Transverse colon (tissue), 4 donors: ENCODE results near the gene SEC24A. TPM values are rescaled to one million over a fixed set of nuclear protein-coding genes. Genes with fewer than 3 reads are reported as not detected.
A peak's percentile ranks its signal among the peaks of the same experiment; 100 is the strongest.

Source experiments
- DNase-seq: peaks from one replicate; pipeline ENCODE4 v3.0.0-alpha.2; 2019
- H3K27ac ChIP-seq, 4 donors: fragments of 200-600 bp; sonication (generic); 2 replicates each; pipeline ENCODE4 v1.5.1; 2016 to 2018; ENCODE audit warnings: inconsistent platforms in 4 of 4
- H3K27me3 ChIP-seq: fragments of 200-600 bp; sonication (generic); 2 replicates; pipeline ENCODE4 v1.5.1; 2017; ENCODE audit warnings: inconsistent platforms
- H3K36me3 ChIP-seq, 4 donors: fragments of 200-600 bp; sonication (generic); 2 replicates each; pipeline ENCODE4 v1.5.1; 2017 to 2019; ENCODE audit warnings: inconsistent platforms in 4 of 4
- H3K4me1 ChIP-seq, 4 donors: fragments of 200-600 bp; sonication (generic); 2 replicates each; pipeline ENCODE4 v1.5.1; 2017 to 2020; ENCODE audit warnings: inconsistent platforms in 4 of 4
- H3K4me3 ChIP-seq, 4 donors: fragments of 200-600 bp; sonication (generic); 1 replicate in 1 of 4; 2 replicates in 3 of 4; pipeline versions ENCODE4 v1.5.1 to v1.6.1; 2017 to 2019; ENCODE audit warnings: inconsistent platforms in 4 of 4
- H3K9me3 ChIP-seq, 2 donors: fragments of 200-600 bp; sonication (generic); 2 replicates each; pipeline ENCODE4 v1.5.1; 2017 to 2019; ENCODE audit warnings: inconsistent platforms in 2 of 2
- EP300 ChIP-seq: sonication (generic); formaldehyde crosslinking; IDR thresholded peaks from one replicate; pipeline ENCODE4 v1.6.1; 2017; ENCODE audit warnings: antibody characterized with exemption, low read depth
- POLR2A ChIP-seq: fragments of 450-650 bp; IDR thresholded peaks from one replicate; pipeline ENCODE4 v1.6.1; 2016; ENCODE audit warnings: antibody characterized with exemption, mild to moderate bottlenecking, moderate library complexity
- POLR2AphosphoS5 ChIP-seq, 3 donors: sonication (generic); formaldehyde crosslinking; IDR thresholded peaks; one replicate each; pipeline ENCODE4 v1.6.1; 2016; ENCODE audit warnings: antibody characterized with exemption in 3 of 3
- WGBS, 2 donors: methylation state at CpG; one replicate each; pipeline ENCODE4 v1.1.5; 2018; ENCODE audit warnings: low coverage in 1 of 2; 5-methylcytosine and 5-hydroxymethylcytosine counted together
- in situ Hi-C, 4 donors: fragments of 200-750 bp; cut with MboI; loops; one replicate each; pipeline versions ENCODE4 v1.15.0 to v1.15.1; 2017; ENCODE audit warnings: low sequenced_read_pairs in 3 of 4, low pct_ligation_motif_present in 1 of 4, low pct_unique_long_range_greater_than_20kb in 1 of 4
- intact Hi-C: fragments of 100-400 bp; cut with DNase I; formaldehyde crosslinking; loops from one replicate; pipeline ENCODE4 v1.15.1; 2023; ENCODE audit warnings: low total_unique reads
- total RNA-seq, 4 donors: library from RNA; depleted of rRNA; stranded (reverse); fragments of >200 nt; gene quantifications; one replicate each; pipeline ENCODE4 v1.1.0, GENCODE V29; 2016
- TF ChIP-seq, protein P1 (sequence below), 5 experiments: fragments of 200-600 bp in 3 of 5; fragments of 450-650 bp in 2 of 5; sonication (generic) in 3 of 5; IDR thresholded peaks; 1 replicate in 2 of 5; 2 replicates in 3 of 5; pipeline ENCODE4 v1.5.1; 2016 to 2017; ENCODE audit warnings: antibody characterized with exemption in 5 of 5, inconsistent platforms in 3 of 5, mild to moderate bottlenecking in 2 of 5, moderate library complexity in 1 of 5

SEC24A gene
- total RNA-seq, 4 donors from 2014 or later = 9.2 to 26.7 (median 18.6) TPM

DNA sequence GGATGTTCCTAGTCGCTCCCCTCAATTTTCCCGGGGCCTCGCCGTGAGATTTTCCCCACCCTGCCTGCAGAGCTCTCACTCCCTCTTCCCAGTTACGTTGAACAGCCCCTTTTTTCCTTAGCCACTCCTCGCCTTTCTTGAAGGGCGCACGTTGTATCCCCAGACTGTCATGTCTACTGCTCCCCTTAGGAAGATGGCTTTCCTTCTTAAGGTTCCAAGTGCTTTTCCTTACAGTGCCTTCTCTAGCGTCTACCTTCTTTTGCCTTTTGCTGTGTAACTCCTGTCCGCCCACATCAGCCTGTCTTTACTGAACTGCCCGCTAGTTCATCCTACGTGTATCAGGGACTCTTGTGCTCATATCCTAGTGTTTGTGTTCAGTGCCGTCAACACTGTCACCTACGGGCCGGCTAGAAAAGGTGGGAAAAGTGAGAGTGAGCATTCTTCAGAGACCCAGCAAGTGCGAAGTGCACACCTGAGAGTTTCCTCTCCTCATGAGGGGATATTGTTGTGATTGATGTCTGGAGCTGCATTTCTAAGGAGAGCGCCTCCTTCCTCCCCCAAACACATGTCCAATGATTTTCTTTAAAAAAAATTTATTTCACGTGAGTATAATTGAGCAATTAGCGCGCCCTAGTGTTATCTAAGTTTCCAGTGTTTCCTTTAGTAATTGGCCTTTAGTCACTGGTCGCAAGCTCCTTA lies 90.5 kb downstream of the SEC24A start:
- intact Hi-C loops = no loop called here
- Histone ChIP-seq H3K27me3 (no peaks in the 10 kb centered on the region), H3K4me1 (peaks cover 14 to 25% (median 15%) of the 10 kb centered on the region in 4 donors), H3K4me3 (peak overlapping the region; percentile 66 to 92 (median 86)), H3K27ac (peak overlapping the region; percentile 91 to 97 (median 94)), H3K9me3 (no peaks in the 10 kb centered on the region), H3K36me3 (no peaks in the 10 kb centered on the region)
- 2 to 3% methylated on average over 8 to 21 of the region's 21 CpGs for WGBS, 2 donors
- peak; percentile 18 for DNase-seq
- TF ChIP-seq, protein P1, sequence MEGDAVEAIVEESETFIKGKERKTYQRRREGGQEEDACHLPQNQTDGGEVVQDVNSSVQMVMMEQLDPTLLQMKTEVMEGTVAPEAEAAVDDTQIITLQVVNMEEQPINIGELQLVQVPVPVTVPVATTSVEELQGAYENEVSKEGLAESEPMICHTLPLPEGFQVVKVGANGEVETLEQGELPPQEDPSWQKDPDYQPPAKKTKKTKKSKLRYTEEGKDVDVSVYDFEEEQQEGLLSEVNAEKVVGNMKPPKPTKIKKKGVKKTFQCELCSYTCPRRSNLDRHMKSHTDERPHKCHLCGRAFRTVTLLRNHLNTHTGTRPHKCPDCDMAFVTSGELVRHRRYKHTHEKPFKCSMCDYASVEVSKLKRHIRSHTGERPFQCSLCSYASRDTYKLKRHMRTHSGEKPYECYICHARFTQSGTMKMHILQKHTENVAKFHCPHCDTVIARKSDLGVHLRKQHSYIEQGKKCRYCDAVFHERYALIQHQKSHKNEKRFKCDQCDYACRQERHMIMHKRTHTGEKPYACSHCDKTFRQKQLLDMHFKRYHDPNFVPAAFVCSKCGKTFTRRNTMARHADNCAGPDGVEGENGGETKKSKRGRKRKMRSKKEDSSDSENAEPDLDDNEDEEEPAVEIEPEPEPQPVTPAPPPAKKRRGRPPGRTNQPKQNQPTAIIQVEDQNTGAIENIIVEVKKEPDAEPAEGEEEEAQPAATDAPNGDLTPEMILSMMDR (IDR thresholded peaks at IDR 0.05) = peak in 2 of 5 experiments; percentile 25 to 42
- no peak for TF ChIP-seq POLR2A
- no peak for TF ChIP-seq EP300
- TF ChIP-seq POLR2AphosphoS5 (IDR thresholded peaks at IDR 0.05) = no peak
- in situ Hi-C loops = loop anchor here in 1 of 4 donors (25.0 kb wide), 1 partner anchor 173 kb away; the partner anchor contains the start of gene PCBD2

DNA sequence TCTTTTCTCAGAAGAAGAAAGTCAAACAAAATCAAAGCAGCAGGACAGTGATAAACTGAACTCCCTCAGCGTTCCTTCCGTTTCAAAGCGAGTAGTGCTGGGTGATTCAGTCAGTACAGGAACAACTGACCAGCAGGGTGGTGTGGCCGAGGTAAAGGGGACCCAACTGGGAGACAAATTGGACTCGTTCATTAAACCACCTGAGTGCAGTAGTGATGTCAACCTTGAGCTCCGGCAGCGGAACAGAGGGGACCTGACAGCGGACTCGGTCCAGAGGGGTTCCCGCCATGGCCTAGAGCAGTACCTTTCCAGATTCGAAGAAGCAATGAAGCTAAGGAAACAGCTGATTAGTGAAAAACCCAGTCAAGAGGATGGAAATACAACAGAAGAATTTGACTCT lies 92.5 kb downstream of the SEC24A start:
- Histone ChIP-seq H3K27me3 (no peaks in the 10 kb centered on the region), H3K4me1 (peaks cover 14 to 25% (median 15%) of the 10 kb centered on the region in 4 donors), H3K27ac (no peak overlapping the region), H3K4me3 (no peak overlapping the region), H3K9me3 (no peaks in the 10 kb centered on the region), H3K36me3 (no peaks in the 10 kb centered on the region)
- no peak for DNase-seq
- WGBS, 2 donors = 96 to 100% methylated on average over 4 to 11 of the region's 11 CpGs
- in situ Hi-C loops = loop anchor here in 2 of 4 donors (10.0 to 25.0 kb wide), 2 partner anchors 164 to 171 kb away; partner anchors contain the start of gene PCBD2 (in 2 of the 2)
- intact Hi-C loops = no loop called here
- TF ChIP-seq, protein P1 (IDR thresholded peaks at IDR 0.05) = no peak
- TF ChIP-seq EP300 (no peak), POLR2AphosphoS5 (IDR thresholded peaks at IDR 0.05) (no peak), POLR2A (no peak)

DNA sequence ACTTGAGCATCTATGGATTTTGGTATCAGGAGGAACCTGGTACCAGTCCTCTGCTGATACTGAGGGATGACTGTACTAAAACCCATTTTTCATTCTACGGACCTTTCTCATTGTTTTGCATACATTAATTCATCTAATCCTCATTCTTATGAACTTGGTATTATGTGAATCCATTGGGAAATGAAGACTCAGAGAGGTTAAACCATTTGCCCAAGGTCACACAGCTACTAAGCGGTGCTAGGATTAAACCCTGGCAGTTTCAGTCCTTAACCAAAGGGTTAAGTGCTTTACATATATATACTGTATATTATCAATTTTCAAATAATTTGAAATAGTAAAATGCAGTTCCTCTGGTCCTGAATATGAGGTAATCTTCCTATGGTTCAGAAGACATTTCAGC lies 93.5 kb downstream of the SEC24A start:
- Histone ChIP-seq H3K4me1 (peaks cover 14 to 24% (median 15%) of the 10 kb centered on the region in 4 donors), H3K4me3 (no peak overlapping the region), H3K36me3 (no peaks in the 10 kb centered on the region), H3K27me3 (no peaks in the 10 kb centered on the region), H3K27ac (no peak overlapping the region), H3K9me3 (no peaks in the 10 kb centered on the region)
- TF ChIP-seq POLR2A (no peak), POLR2AphosphoS5 (IDR thresholded peaks at IDR 0.05) (no peak), EP300 (no peak)
- TF ChIP-seq, protein P1 (IDR thresholded peaks at IDR 0.05) = no peak
- in situ Hi-C loops (loop anchor here in 2 of 4 donors (10.0 to 25.0 kb wide), 2 partner anchors 163 to 170 kb away; partner anchors contain the start of gene PCBD2 (in 2 of the 2)), intact Hi-C loops (no loop called here)
- DNase-seq = no peak
- 94 to 100% methylated on average over 1 to 2 of the region's 2 CpGs for WGBS, 2 donors

DNA sequence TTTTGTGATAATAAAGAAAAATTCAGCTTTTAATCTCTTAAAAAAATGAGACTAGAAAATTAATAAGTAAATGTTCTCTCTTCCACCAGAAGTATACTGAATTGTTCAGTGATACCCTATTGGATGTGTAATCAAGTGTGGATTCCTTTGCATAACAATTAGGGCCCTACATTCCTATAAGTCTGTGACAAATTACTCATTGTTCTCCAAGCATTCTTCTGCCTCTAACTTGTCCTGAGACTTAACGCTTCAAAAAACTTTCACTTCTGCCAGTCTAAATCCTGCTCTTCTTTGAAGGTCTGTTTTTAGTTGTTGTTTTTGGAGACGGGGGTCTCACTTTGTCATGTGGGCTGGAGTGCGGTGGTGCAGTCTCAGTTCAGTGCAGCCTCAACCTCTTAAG lies 100.8 kb downstream of the SEC24A start:
- intact Hi-C loops (no loop called here), in situ Hi-C loops (loop anchor here in 2 of 4 donors (10.0 to 25.0 kb wide), 2 partner anchors 155 to 163 kb away; partner anchors contain the start of gene PCBD2 (in 2 of the 2))
- Histone ChIP-seq H3K27ac (no peak overlapping the region), H3K4me1 (no peaks in the 10 kb centered on the region), H3K4me3 (no peak overlapping the region), H3K27me3 (no peaks in the 10 kb centered on the region), H3K9me3 (no peaks in the 10 kb centered on the region), H3K36me3 (no peaks in the 10 kb centered on the region)
- no peak for DNase-seq
- 90 to 95% methylated on average over 3 of the region's 3 CpGs for WGBS, 2 donors
- TF ChIP-seq, protein P1 (IDR thresholded peaks at IDR 0.05) = no peak
- no peak for TF ChIP-seq POLR2A
- no peak for TF ChIP-seq POLR2AphosphoS5 (IDR thresholded peaks at IDR 0.05)
- no peak for TF ChIP-seq EP300
